ENCODE data around the gene CHPT1.
"Not testable (repeated sequence)": the region's sequence is repeated elsewhere in the genome, so short reads cannot be mapped to it uniquely, and the experiment has no call there.

Gene CHPT1

DNA sequence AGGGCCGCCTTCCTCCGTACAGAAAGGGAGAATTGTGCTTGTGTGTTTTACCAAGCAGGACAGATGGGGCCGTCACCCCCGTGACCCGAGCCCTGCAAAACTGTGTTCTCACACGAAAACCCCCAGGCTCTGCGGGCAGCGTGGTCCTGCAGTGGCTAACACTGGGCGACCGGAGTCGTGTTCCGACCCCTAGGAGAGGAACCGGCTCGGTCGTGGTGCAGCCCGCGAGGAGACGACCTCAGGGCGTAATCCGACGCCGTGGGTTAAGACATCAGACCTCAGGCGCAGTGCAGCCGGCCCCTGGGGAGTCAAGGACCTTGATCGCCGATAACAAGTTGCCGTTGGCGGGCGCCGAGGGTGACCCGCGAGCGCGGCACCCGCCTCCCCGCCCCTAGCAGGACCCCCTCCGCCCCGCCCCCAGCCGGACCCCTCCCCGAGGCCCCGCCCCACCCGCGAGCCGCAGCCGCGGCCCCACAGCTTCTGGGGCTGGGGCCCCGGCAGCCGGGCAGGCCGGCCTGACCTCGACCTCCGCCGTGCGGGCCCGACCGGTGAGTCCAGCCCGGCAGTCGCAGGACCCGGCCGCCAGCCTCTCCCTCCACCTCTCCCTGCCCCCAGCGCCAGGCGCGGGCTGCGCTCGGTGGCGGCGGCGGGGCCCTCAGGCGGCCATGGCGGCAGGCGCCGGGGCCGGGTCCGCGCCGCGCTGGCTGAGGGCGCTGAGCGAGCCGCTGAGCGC lies at the start of gene CHPT1:
CHPT1 (plus strand) TSS at position 444 of the 733 bp plus-strand sequence; CDS start at position 666, 222 bp downstream.
- DNase-seq: peak; percentile 58

DNA sequence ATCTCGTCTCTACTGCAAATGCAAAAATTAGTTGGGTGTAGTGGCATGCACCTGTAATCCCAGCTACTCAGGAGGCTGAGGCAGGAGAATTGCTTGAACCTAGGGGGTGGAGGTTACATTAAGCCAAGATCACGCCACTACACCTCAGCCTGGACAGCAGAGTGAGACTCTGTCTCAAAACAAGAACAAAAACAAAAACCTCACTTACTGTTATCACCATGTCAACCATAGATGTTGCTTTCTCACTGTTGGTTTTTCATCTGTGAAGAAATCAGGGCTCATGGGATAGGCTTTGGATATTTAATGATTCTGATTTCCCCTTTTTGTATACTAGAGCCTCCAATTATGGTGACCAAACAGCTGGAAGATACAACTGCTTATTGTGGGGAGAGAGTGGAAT lies 49.7 kb upstream of the CHPT1 start:
- no peak for DNase-seq

DNA sequence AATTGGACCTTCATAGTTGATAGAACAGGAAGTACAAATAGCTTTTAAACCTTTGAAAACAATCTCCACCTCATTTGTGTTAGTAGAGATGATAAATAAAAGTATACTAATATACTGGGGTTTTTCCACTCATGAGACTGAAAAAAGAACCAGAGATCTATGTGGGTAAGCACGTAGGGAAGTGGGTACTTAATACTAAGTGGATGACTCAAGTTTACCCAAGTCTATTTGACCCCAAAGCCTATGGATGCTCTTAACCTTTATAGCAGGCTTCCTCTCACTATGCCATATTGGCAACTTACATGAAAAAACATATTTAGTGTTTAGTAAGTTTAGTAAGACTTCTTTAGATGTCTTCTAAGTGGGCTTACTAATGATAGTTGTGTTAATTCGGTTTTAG lies 49.2 kb upstream of the CHPT1 start:
- DNase-seq: no peak

DNA sequence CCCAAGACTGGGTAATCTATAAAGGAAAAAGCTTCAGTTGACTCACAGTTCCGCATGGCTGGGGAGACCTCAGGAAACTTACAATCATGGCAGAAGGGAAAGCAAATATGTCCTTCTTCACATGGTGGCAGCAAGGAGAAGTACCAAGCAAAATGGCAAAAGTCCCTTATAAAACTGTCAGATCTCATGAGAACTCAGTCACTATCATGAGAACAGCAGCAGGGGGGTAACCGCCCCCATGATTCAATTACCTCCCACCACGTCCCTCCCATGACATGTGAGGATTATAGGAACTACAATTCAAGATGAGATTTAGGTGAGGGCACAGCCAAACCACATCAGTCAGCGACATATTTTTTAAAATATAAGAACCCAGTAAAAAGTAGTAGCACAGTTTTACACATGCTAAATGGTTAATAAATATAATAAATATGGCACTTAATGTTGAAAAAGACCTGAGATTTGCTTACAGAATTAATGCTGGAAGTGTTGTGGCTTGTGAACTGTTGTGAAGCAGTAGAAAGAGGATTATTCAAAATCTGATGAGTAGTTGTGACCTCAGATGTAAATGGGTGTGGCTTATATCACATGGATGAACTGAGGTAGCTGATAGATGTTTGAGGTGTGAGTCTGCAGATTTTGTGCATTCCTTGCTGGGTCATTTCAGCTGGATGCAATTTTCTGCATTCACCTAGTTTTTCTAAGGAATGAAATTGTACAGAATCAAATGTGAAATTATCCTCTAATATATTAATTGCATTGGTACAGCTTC lies 46.9 kb upstream of the CHPT1 start:
- DNase-seq: no peak

DNA sequence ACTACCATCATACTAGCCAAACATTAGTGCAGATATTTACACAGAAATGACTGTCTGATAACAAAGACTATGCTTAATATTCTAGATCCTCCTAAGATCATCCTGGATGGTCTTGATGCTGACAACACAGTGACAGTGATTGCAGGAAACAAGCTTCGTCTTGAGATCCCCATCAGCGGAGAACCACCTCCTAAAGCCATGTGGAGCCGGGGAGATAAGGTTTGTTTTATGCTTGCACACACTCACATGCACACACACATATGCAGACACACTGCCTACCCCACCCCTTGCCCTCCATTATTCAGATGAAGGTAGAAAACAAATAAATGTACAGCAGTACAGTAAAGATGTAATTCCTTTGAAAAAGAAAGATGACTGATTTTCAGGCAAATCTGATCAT lies 44.4 kb upstream of the CHPT1 start:
- no peak for DNase-seq

DNA sequence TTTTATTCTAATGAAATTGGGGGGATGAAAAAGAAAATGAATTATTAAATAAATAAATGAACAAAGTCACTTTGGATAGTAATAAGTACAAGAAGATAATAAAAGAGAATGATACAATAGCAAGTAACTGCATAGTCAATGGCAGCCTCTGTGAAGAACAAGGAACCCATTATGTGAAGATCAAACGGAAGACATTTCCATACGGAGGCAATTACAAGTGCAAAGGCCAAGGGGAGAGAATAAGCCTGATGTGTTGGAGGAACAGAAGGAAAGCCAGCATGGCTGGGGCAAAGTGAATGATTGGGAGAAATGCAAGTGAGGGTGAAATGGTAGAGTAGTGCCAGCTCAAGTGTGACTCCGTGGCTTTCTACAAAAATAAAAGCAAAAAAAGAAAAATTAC lies 43.9 kb upstream of the CHPT1 start:
- no peak for DNase-seq

DNA sequence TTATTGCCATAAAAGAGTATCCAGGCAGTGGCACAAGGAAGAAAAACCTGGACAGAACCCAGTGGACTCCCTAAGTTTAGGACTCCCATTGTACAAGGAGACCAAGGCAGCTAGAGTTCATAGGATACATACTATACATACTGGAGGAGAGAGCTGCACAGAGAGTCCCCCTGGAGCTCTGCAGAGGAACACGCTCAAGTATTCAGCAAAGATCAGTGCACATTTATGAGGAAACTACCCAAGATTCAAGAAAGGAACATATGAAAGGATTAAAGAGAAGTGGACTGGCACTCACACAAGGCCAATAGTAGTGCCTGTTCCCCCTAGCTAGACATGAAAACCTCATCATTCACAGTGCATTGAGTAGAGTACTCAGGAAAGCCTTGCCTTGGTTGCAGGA lies 43.0 kb upstream of the CHPT1 start:
- no peak for DNase-seq

DNA sequence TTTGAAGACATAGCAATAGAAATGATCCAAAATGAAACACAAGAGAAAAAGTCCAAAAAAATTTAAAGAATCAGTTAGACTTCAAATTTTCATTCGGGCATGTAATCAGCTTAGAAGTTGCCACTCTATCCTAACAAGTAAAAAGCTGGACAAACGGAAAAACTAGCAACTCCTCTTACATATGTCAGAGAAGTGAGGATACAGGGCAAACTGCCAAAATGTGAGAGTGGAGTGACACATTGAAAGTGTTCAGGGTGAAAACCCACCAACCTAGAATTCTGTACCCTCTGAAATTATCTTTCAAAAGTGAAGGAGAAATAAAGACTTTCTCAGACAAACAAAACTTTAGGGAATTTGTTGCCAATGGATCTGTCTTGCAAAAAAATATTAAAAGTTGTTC lies 42.0 kb upstream of the CHPT1 start:
- DNase-seq: no peak

DNA sequence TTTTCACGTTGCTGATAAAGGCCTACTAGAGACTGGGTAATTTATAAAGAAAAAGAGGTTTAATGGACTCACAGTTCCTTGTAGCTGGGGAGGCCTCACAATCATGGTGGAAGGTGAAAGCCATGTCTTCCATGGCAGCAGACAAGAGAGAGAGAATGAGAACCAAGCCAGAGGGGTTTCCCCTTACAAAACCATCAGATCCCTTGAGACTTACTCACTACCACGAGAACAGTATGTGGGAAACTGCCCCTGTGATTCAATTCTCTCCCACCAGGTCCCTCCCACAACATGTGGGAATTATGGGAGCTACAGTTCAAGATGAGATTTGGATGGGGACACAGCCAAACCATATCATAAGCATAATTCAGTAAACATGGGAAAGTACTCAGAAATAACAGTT lies 36.8 kb upstream of the CHPT1 start:
- not testable (repeated sequence) for DNase-seq

DNA sequence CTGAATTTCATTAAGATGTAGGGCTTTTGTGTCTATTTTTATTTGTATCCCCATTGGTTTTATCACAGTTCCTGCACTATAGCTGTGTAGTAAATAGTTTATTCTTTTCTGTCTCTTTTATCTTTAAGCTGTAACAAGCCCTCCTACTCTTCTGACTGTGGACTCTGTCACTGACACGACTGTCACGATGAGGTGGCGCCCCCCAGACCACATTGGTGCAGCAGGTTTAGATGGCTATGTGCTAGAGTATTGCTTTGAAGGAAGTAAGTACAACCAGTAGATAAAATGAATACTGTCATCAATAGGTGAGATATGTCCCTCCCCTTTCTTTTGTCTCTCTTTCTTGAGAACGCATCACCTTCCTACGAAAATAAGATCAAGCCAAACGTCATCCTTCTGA lies 34.1 kb upstream of the CHPT1 start:
- no peak for DNase-seq

DNA sequence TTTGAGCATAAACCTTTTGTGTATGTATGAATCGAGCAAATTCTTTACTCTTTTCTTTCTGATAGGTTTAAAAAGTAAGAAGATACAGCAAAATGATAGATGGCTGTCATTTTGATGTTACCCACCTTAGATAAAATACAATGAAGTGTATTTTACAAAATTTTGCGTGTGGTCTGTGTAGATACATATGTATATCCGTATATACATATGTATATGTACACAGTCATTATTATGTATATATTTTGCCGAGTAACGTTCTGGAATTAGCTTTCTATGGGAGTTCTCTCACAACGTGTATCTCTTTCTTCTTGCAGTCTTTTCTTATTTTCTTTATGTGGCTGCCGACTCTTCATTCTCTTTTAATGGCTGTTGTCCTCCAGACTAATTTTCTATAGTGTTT lies 32.4 kb upstream of the CHPT1 start:
- no peak for DNase-seq

DNA sequence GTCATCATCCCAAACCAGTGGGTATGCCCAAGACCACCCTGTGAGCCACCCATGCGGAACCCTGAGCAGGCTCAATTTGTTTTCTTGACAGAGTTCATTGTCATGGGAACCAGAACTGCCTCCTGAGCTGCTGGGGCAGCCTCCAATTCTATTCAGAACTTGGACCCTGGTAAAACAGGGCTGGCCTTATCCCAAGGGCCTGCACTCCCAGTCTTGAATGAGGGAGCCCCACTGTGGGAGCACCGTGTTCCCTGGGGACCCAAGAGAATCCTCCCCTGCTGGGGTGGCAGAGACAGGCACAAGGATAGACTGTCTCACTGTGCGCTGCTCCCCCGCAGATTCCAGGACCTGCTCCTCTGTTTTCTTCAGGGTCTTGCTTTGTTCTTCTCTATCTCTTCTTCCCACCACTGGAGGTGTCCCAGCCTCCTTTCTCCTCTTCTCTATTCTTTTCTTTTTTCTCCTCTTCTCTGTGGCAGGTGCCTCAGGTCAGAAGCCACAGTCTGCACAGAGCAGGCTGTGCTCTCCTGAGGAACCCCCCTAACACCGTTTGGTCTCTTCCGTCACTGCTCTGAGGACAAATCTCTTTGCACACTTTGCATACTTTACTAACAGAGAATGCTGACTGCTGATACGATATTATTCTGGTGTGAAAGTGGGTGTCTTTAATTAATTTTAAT lies 31.2 kb upstream of the CHPT1 start:
- DNase-seq: no peak

DNA sequence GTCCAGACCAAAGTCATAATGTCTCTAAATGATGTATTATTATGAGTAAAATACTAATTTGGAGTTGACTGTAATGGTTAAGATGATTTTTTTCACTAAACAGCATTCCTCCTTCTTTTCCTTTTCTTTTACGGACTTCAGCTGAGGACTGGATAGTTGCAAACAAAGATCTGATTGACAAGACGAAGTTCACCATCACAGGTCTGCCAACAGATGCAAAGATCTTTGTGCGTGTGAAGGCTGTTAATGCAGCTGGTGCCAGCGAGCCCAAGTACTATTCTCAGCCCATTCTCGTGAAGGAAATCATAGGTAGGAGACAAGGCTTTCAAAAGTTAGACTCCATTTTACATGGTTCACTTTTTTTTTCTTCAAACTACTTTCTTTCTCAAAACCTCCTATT lies 29.8 kb upstream of the CHPT1 start:
- DNase-seq: no peak

DNA sequence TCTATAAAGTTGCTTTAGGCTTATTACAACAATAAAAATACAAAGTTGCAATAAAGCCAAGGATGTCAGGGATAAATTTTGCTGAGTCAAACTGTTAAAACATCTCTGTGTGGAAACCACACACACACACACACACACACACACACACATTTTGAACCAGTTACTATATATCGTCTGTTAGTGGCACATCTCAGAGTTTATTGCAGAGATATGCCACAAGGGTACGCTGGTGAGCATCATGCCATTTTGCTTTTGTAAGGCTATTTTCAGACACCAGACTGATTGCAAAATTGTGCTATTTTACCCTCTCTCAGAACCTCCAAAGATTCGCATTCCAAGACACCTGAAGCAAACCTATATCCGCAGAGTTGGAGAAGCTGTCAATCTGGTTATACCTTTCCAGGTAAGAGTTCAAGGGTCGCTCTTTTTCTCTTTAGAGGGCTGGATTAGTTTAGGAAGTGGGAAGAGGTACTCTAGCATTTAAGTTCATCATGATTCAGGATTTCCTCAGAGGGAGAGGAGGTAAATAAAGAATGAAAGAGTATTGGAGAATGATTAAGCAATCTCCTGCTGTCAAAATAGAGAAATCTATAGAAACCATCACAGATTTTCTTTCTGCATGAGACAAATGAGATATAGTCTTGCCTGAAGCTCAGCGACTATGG lies 27.3 kb upstream of the CHPT1 start:
- DNase-seq: peak; percentile 50

DNA sequence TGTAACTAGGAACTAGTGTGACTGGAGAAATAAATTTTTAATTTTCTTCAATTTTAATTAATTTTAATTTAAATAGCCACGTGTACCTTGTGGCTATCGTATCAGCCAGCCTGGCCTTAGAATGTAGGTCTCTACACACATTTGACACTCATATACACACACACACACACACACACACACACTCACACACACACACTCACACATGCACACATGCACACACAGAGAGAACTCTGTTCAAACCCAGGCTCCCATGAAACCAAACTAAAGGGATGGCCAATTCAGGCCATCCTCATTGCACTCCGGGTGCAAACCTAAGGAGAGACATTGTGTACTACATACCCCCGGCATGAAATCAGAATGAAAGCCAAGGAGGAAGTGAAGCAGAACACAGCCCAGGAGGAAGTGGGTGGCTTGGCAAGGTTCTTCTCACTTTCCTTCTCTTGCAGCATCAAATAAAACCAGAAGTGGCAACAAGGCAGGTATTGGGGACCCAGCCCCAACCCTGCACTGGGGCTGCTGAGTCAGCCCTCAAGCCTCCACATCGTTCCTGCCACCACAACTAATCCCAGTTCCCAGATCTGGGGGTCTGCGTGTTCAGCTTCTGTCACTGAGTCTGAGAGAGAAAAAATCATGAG lies 26.2 kb upstream of the CHPT1 start:
- DNase-seq: no peak

DNA sequence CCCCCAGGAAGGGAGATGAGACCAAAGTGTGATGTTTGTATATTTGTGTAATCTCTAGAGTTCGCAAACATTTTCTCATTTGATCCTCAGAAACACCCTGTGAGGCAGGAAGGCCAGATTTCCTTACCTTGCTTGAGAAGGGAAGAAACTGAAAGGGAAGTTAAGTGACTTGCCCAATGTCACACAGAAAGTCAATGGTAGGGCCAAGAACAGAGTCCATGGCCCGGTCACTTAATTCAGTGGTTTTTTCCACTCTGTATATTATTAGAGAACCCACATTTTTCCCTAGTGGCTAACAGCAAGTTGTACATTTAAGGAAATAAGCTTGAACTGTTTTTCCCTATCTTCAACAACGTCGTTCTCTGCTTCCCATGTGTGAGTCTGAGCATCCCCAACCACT lies 25.6 kb upstream of the CHPT1 start:
- DNase-seq: no peak

DNA sequence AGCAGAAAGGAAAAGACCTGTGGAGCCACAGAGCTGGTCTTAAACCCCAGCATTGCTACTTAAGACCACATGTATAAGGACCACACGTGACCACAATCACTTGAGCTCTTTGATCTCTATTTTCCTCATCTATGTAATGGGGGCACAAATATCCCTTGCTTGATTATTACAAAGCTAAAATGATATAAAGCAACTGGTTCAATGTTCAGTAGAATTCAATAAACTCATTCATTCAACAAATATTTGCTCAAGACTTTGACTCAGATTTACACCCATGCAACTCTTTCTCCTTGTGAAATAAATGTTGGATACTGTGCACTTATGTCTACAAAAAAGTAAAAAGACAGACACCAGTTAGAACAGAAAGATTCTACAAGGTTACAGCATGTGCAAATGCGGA lies 21.9 kb upstream of the CHPT1 start:
- DNase-seq: no peak

DNA sequence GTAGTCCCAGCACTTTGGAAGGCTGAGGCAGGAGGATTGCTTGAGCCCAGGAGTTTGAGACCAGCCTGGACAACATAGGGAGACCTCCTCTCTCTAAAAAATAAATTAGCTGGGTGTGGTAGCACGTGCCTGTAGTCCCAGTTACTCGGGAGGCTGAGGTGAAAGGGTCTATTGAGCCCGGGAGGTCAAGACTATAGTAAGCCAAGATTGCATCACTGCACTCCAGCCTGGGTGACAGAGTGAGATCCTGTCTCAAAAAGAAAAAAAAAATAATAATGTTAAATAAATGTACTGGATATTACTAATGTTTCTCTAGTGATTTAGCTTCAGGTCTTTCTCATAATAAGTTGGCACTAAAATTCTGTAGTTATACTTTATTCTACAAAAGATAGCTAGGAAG lies 20.9 kb upstream of the CHPT1 start:
- not testable (repeated sequence) for DNase-seq

DNA sequence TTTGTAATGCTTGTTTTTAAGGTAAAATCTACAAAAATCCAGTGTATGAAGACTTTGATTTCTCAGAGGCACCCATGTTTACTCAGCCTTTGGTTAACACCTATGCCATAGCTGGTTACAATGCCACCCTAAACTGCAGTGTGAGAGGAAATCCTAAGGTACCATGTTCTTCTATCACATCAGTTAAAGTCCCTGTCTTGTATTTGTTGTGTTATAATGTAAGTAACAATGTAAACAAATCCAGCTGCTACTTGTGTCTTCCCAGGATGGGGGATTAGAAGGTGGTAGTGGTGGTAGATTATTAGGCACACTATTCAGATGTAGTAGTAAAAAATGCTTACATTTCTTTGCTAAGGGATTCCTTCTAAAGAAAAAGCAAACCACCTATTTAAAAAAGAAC lies 19.4 kb upstream of the CHPT1 start:
- no peak for DNase-seq

DNA sequence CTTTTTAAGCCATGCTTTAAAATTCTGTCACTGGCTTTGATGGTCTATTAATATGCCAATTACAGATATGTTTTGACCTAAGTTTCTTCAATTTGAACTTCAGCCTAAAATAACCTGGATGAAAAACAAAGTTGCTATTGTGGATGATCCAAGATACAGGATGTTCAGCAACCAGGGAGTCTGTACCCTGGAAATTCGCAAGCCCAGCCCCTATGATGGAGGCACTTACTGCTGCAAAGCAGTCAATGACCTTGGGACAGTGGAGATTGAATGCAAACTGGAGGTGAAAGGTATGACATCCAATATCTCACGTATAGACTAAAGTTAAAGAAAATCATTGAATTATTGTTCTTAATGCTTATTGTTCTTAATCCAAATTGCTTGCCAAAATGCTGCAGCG lies 17.2 kb upstream of the CHPT1 start:
- DNase-seq: no peak

DNA sequence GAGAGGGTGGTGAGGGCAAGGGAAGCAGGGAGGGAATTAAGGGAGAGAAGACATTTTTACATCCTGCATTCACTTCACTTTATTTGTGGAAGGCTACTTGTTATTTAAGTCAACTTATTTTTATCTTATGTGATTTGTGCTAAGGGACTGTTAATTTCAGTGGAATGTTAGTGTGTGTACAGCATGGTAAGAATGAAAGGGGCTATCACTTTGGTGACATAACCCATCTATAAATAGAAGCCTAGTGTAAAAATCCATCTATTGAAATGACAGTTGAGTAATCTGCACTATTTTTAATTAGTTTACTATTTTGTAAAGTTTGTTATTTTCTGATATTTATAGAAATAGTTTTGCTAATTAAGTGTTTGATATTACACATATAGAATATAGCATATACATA lies 16.8 kb upstream of the CHPT1 start:
- DNase-seq: no peak

DNA sequence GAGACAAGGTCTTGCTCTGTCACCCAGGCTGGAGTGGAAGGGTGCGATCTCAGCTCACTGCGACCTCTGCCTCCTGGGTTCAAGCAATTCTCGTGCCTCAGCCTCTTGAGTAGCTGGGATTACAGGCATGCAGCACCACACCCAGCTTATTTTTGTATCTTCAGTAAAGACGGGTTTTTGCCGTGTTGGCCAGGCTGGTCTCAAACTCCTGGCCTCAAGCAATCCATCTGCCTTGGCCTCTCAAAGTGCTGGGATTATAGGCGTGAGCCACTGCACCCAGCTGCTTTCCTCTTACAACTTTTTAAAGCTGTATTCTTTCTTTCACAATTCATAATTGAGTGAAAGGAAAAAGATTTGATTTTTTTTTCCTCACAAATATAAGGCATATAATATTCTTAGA lies 15.8 kb upstream of the CHPT1 start:
- not testable (repeated sequence) for DNase-seq

DNA sequence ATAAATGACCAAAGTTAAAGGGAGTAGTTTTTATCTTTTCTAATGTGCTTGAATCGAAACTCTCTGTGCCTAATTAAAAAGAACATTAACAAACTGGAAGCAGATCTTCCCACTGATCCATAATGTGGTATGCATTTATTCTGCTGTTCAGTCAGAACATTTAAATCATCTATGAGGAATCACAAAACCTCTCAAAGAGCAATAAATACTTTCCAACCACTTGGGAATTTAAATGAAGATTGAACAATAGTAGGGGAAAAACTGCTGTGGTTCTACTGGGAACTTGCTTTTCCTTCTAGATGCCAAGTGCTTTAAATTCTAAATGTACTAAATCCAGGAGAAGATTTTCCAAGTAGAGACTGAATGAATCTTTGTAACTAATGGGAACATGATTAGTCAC lies 12.3 kb upstream of the CHPT1 start:
- no peak for DNase-seq

All from EL (cell line).